Erythroblast (primary cell): ENCODE data around the gene OR4B1.
"Not testable (repeated sequence)": the region's sequence is repeated elsewhere in the genome, so short reads cannot be mapped to it uniquely, and the experiment has no call there.

Experiments used
- GATA1 ChIP-seq: IDR thresholded peaks from 2 replicates; pipeline ENCODE4 v1.6.1; 2011; ENCODE audit warnings: low read depth, mild to moderate bottlenecking, control low read depth, low read length, moderate library complexity
- POLR2A ChIP-seq: IDR thresholded peaks from 2 replicates; pipeline ENCODE4 v1.6.1; 2011; ENCODE audit warnings: mild to moderate bottlenecking, low read length

GRCh38 chr11:48190906-48191654, 25.5 kb upstream of the OR4B1 start:
- TF ChIP-seq POLR2A, GATA1: not testable (repeated sequence)
